Hematopoietic multipotent progenitor cell treated with erythropoietin and hydrocortisone succinate and interleukin-3 and kit ligand, for 6 days (in vitro differentiated cells): ENCODE measurements around the gene EXOC6B.

Experiments used
- DNase-seq: peaks from one replicate; pipeline ENCODE4 v3.0.0-alpha.2; 2015

Gene EXOC6B

DNA sequence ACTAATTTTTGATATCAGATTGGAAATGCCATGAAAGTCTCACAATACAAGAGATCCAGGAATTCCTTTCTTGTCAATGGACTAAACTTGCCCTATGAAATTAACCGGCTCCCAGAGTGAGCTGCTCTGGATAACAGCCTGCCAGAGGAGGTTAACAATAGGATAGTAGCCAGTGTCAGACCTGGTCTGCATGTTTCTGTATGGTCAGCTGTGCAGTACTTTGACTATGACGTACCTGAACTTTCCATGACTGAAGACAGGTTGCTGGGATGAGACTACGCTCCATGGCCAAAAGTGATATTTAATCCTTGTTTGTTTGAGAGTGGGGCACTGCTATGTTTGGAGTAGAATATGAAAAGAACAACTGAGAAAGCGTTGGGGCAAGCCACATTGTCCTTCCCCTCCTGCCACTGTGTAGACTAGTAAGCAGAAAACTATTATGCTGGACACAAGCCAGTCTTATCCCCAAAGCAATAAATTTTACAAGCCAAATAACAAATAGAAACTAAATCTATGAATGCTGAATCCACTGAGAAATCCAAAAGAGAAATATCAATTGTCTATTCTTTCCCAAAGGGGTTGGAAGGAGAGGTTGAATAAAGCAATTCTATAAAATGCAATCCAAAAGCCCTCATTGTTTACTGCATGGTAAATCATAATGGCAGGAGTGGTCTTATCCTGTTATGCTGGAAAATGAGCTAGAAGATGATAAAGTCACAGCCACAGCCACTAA lies 562.6 kb downstream of the EXOC6B start:
- no peak for DNase-seq

- DNase-seq, result no peak
Measured at GRCh38 chr2:72261076-72261475, 564.8 kb downstream of the EXOC6B start.

- no peak for DNase-seq
Measured at GRCh38 chr2:72255540-72255939, 570.3 kb downstream of the EXOC6B start.

DNA sequence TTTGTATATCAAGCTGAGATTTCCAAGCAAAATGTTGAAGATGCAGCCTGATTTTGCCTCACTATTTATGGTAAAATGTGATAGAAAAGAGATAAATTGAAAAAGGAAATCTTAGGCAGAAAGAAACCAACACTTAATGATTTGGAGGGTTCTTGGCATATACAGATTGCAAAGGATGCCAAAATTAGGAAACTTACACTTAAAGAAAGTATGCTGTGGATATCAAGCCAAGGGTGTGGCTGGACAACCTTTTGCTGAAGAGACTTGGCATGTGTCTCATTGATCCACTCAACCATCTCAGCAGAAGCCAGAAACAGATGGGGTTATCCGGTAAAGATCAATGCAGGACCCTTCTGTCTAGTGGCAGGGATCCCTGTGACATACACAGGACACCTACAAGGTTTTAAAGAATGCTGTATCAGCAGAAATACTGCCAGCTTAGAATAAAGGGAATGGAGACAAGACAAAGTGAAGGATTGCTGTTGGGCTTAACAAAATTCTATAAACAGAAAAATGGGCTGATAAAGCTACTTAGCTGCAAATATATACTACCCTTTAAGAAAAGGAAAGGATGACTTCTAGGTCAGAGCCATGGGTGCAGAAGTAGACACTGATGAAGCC lies 570.9 kb downstream of the EXOC6B start:
- DNase-seq, result no peak

DNA sequence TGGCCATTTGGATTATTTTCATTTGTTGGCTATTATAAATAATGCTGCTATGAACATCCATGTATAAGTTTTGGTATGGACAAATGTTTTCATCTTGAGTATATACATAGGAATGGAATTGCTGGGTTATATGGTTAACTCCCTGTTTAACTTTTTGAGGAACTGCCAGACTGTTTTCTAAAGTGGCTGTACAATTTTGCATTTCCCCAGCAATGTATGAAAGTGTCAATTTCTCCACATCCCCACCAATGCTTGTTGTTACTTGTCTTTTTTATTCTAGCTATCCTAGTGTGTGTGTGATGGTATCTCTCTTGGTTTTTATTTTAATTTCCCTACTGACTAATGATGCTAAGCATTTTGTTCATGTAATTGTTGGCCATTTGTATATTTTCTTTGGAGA lies 587.5 kb downstream of the EXOC6B start:
- DNase-seq, result no peak

- DNase-seq, result no peak
Measured at GRCh38 chr2:72237549-72237948, 588.3 kb downstream of the EXOC6B start.

DNA sequence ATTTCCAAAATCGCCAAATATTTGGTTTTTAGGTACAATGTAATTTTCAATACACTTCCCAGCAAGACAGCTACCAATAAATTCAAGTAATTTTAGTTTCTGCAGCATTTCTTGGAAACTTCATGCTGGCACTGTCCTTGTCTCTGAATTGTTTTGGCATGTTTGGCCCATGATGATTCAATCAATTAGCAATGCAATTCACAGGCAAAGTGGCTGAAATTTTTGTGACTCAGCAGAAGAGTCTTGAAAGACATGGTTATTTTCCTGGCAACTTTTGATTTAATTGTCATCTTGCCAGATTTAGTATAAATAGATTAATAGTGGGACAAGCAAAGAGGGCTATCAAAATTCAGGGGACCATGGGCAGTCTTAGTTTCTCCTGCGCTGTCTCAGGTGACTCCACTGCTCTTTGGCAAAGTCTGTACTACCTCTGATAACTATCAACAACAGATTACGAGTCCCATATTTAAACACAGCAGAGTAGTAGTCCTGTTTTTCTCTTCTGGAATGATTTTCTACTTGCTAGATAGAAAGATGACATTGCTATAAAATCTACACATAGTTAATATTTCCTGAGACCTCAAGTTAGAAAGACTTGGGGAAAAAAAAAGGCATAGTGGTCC lies 589.3 kb downstream of the EXOC6B start:
- no peak for DNase-seq

DNA sequence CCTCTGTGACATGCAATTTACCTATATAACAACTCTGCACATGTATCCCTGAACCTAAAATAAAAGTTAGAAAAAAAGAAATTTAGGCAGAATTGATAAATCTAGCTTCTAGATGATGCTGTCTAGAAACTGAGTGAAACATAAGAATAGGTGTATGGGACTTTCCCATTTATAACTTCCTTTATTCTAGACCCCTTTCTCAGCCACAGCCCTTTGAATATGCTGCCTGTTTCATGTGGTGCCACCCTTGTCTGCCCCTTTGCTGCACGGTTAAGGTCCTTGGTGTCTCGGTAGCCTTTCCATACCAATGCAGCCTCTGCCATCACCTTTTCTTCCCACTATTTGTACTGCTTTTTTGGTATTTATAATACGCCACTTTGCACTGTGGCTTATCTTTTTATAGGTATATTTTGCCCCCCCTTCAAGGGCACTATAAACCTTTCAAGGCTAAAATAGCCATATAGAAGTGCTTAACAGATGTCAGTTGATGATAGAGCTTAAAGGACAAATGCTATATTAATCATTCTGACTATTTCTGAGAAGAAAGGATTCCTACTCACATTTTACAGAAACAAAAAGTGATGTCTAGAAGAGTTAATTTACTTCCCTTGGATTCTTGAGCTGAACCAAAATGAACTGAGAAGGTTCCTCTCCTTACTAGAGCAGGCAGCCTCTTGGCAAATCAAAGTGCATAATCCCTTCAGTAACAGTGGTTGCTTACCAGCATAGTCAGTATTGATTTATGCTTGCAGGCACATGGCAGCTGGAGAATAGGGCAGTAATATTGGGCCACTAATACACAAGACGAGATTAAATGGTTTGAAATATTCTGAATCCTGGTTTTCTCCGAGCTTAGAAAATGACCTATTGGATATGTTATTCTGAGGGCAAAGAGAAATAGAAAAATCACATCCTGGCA lies 590.1 kb downstream of the EXOC6B start:
- DNase-seq, result no peak

DNA sequence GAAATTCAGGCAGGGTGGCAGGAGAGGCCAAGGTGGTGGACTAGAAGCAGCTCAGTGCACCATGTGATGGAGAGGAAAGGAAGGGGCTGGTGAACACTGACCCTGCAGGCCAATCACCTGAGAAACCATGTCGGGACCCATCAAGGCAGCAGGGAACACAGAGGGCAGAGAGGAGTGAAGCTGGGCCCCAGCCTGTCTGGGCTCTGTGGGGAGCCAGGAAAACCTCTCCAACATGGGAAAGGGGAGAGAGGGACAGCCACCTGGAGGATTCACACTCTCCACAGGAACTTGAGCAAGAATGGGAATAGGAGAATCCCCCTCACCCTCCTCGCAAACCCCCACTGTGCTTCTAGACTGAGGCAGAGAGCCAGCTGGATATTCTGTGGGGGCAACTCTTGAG lies 592.6 kb downstream of the EXOC6B start:
- no peak for DNase-seq

GRCh38 chr2:72222829-72223564 lies 602.8 kb downstream of the EXOC6B start:
- no peak for DNase-seq

DNA sequence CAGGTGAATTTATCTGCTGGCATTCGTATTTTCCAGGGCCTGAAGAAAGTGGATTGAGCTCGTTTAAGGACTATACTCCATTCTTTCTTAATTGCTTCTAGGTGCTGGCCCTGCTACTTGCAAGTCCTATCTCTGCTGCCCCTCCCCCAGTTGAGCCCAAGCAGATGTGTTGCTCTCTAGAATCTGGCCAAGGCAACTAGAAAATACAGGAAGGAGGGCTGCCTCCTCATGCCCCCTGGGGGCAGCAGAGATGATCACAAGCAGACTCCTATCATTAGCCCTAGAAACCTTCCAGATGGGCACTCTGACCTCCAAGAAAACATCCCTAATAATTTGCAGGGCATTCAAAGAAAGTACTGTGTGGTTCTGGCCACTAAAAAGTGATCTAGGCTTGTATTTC lies 605.7 kb downstream of the EXOC6B start:
- peak; percentile 40 for DNase-seq

DNA sequence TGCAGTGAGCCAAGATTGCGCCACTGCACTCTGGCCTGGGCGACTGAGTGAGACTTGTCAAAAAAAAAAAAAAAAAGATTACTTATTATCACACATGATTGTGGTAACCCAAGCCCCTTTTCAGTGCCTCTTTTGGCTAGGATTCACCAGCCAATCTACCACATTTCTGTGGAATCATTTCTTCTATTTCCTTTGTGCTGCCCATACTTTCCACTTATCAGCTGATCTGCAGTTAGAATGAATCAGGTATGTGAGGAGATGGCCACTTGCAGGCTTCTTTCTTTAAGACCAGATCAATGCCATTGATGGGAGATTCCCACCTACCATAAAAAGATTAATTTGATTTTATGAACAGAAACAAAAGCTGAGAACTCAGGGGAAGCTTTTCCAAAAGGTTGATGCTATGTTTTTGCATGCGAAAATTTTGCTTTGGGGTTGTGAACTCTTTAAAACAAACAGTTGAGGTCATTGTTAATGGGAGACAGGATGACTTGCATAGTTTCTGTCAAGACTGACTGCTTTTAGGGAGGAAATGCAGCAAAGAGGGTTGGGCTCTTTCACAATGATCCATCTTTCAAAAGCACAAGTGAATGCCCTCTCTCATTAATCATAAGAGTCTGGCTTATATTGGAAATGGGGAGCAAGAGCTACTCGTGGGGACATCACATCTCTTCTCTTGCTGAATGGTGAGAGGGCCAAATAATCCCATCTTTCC lies 611.2 kb downstream of the EXOC6B start:
- DNase-seq, result no peak

GRCh38 chr2:72212486-72212855 lies 613.4 kb downstream of the EXOC6B start:
- DNase-seq, result no peak

- DNase-seq, result no peak
Measured at GRCh38 chr2:72211777-72212485, 613.9 kb downstream of the EXOC6B start.

- DNase-seq, result no peak
Measured at GRCh38 chr2:72211350-72211749, 614.5 kb downstream of the EXOC6B start.

DNA sequence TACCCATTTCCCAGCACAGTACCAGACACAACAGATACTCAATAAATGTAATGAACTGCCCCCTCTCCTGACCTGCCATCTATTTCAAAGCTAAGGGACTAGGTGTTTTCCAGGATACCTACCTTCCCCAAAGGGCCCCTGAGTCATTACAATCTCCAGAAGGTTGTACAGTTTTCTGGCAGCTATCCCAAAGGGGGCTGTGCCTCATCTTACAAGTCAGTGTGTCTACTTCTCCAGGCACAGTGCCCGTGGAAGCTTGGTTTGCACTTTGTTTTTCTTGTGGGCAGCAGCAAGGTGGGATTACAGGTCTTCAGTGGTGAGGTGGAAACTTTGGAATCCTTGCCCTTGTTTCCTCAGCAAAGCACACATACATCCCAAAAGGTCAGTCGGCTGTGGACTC lies 615.4 kb downstream of the EXOC6B start:
- DNase-seq, result no peak

GRCh38 chr2:72208225-72208624 lies 617.6 kb downstream of the EXOC6B start:
- no peak for DNase-seq

DNA sequence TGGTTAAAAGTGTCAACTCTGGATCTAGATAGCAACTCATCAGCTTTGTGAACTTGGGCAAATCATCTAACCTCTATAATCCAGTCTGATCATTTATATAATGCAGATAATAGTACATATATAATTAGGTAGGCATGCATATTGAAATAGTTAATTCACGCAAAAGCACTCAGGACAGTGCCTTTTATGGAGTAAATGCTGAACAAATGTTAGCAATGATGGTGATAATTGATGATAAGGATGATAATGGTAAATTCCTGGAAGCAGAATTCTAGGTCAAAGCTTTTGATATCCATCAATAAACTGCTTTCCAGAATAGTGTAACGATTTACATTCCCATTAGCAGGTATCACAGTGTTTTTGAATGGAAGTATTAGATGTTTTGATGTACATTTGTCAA lies 618.5 kb downstream of the EXOC6B start:
- no peak for DNase-seq

DNA sequence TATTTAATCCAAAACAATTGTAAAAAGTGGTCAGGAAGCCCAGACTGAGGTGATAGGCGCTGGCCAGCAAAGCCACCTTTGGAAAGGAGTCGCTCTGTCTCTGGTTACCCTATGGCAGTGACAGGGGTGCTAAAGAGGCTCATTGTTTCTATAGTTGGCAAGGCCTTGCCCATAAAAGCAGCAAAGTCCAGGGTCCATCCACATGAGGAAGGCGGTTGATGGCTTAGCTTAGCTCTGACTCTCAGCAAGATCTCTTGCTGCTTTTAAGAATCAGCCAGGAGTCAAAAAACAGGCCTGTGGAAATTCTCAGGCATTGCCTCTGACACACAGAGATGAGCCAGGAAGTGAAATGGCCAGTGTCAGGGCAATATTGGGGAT lies 620.3 kb downstream of the EXOC6B start:
- no peak for DNase-seq

DNA sequence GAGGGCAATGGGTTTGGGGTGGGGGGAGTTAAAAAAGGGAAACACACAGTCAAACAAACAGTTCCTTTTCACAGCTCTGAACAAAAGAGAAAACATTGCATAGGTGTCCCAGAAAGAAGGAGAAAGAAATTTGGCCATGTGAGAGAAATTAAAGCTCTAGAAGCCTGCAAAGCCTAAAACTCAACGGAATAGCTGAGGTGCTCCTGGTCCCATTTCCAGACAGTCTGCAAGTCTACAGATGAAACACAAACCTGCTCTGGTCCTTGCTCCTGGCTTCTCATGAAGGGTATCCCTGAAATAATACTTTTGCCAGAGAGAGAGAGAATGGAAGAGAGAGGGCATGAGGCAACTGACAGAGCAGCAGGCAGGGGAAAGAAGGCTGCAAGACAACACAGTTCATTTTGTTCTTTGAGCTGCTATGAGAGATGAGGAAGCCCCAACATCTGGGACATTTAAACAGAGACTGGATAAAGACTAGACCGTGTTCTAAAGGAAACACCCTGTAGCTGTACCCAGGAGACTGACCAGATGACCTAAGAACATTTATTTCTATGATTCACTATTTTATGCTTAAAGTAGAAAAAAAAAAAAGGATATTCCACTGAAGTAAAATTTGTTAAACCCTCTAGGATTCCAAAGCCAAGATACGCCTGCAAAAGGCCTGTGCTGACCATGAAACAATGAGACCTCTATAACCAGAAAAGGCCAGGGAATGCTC lies 620.9 kb downstream of the EXOC6B start:
- no peak for DNase-seq
